CD4-positive, alpha-beta T cell (primary cell): Measurements from ENCODE around the gene FRY. TPM values are rescaled to one million over a fixed set of nuclear protein-coding genes. Genes with fewer than 3 reads are reported as not detected.

Experiments
- ATAC-seq: fragments of 200-7000 bp; cut with Tn5 transposase; one replicate; pipeline ENCODE4 v1.10.0; 2022; ENCODE audit warnings: mild to moderate bottlenecking; ENCODE audit not compliant: poor library complexity
- CTCF ChIA-PET: fragments of 350-600 bp; sonication (Branson Sonifier 250); formaldehyde crosslinking; loops from one replicate; lab custom pipeline; 2021; ENCODE audit warnings: antibody characterized with exemption, inconsistent platforms; lab: Charles Lee
- POLR2A ChIA-PET: fragments of 350-600 bp; sonication (Branson Sonifier 250); formaldehyde crosslinking; loops from one replicate; lab custom pipeline; 2021; ENCODE audit warnings: antibody characterized with exemption, inconsistent platforms; lab: Charles Lee
- DNase-seq, 14 experiments: peaks; one replicate each; pipeline ENCODE4 v3.0.0-alpha.2; 2013 to 2020; ENCODE audit warnings: mixed read lengths in 2 of 14
- H3K27ac ChIP-seq, 2 donors: one replicate each; pipeline versions ENCODE4 v1.5.1 to v1.7.0; 2013; ENCODE audit warnings: low read length in 2 of 2, low read depth in 1 of 2, mild to moderate bottlenecking in 1 of 2
- H3K27me3 ChIP-seq, 2 experiments: 1 replicate in 1 of 2; 2 replicates in 1 of 2; pipeline versions ENCODE4 v1.6.1 to v1.7.0; 2013; ENCODE audit warnings: low read length in 2 of 2, control low read depth in 1 of 2, mild to moderate bottlenecking in 1 of 2, moderate library complexity in 1 of 2; ENCODE audit not compliant: insufficient read depth in 2 of 2, control insufficient read depth in 1 of 2
- H3K36me3 ChIP-seq: one replicate; pipeline ENCODE4 v1.6.1; 2013; ENCODE audit warnings: low read length, control low read depth; ENCODE audit not compliant: insufficient read depth
- H3K4me1 ChIP-seq: one replicate; pipeline ENCODE4 v1.6.1; 2013; ENCODE audit warnings: low read length, control low read depth; ENCODE audit not compliant: insufficient read depth
- H3K4me3 ChIP-seq: one replicate; pipeline ENCODE4 v1.5.1; 2013; ENCODE audit warnings: mild to moderate bottlenecking, low read length, moderate library complexity
- H3K9me3 ChIP-seq, 2 experiments: 1 replicate in 1 of 2; 2 replicates in 1 of 2; pipeline versions ENCODE4 v1.6.1 to v1.7.0; 2013; ENCODE audit warnings: low read length in 2 of 2, mild to moderate bottlenecking in 2 of 2, control low read depth in 1 of 2, moderate library complexity in 1 of 2; ENCODE audit not compliant: control insufficient read depth in 1 of 2, insufficient read depth in 1 of 2
- H3K27ac Mint-ChIP-seq: one replicate; pipeline ENCODE4 v1.8.0; 2020; ENCODE audit warnings: mixed read lengths
- H3K27me3 Mint-ChIP-seq: one replicate; pipeline ENCODE4 v1.8.0; 2021; ENCODE audit warnings: mixed read lengths
- H3K36me3 Mint-ChIP-seq: one replicate; pipeline ENCODE4 v1.8.0; 2021; ENCODE audit warnings: low read depth, mixed read lengths
- H3K4me1 Mint-ChIP-seq: one replicate; pipeline ENCODE4 v1.8.0; 2021; ENCODE audit warnings: low read depth, mixed read lengths
- H3K4me3 Mint-ChIP-seq: one replicate; pipeline ENCODE4 v1.8.0; 2020; ENCODE audit warnings: mild to moderate bottlenecking, mixed read lengths
- H3K9me3 Mint-ChIP-seq: one replicate; pipeline ENCODE4 v1.8.0; 2020; ENCODE audit warnings: mixed read lengths
- CTCF ChIP-seq: fragments of 200-600 bp; IDR thresholded peaks from one replicate; pipeline ENCODE4 v1.8.0; 2022; ENCODE audit warnings: antibody characterized with exemption, mild to moderate bottlenecking
- intact Hi-C, 2 experiments: fragments of 100-400 bp; cut with DNase I in 1 of 2; cut with micrococcal nuclease in 1 of 2; formaldehyde crosslinking; loops; one replicate each; pipeline versions ENCODE4 v1.15.1 to v1.9.0; 2023 to 2025; cut with DNase I, micrococcal nuclease
- total RNA-seq, 174 experiments: library from RNA in 2 of 174; stranded (reverse) in 2 of 174; gene quantifications; one replicate each; pipeline ENCODE4 v1.2.3 and lab custom pipeline; 2021 to 2026

FRY gene
- total RNA-seq, 2 experiments from 2014 or later = 13.7 to 18.4 TPM

- H3K9me3 Mint-ChIP-seq = no peaks in the 10 kb centered on the region
- no peak overlapping the region for H3K27ac Mint-ChIP-seq
- Histone ChIP-seq H3K4me1 (no peaks in the 10 kb centered on the region), H3K9me3 (no peaks in the 10 kb centered on the region), H3K27ac (no peak overlapping the region), H3K36me3 (no peaks in the 10 kb centered on the region), H3K27me3 (no peaks in the 10 kb centered on the region), H3K4me3 (no peak overlapping the region)
- no peak overlapping the region for H3K4me3 Mint-ChIP-seq
- ChIA-PET POLR2A (interaction anchor here (0.7 kb wide), 1 partner anchor 280 kb away, joined by 3 read pairs; no protein-coding TSS in a partner anchor), CTCF (no interaction called here)
- H3K4me1 Mint-ChIP-seq = no peaks in the 10 kb centered on the region
- no peaks in the 10 kb centered on the region for H3K27me3 Mint-ChIP-seq
- TF ChIP-seq CTCF = no peak
- no peak for ATAC-seq
- no peak for DNase-seq
- no peaks in the 10 kb centered on the region for H3K36me3 Mint-ChIP-seq
- intact Hi-C loops = no loop called here
Measured at GRCh38 chr13:32347651-32348050, 316.1 kb downstream of the FRY start.
